Right lobe of liver (tissue), 4 donors: ENCODE data around the gene CDC42EP3.

ENCODE experiments used
- POLR2A ChIP-seq: fragments of 450-650 bp; IDR thresholded peaks from one replicate; pipeline ENCODE4 v1.6.1; 2017; ENCODE audit warnings: antibody characterized with exemption, mild to moderate bottlenecking
- TF ChIP-seq, protein P1 (sequence below), 4 donors: fragments of 200-600 bp in 3 of 4; fragments of 450-650 bp in 1 of 4; IDR thresholded peaks; one replicate each; pipeline versions ENCODE4 v1.5.1 to v1.8.0; 2016 to 2022; ENCODE audit warnings: antibody characterized with exemption in 4 of 4, mild to moderate bottlenecking in 2 of 4
- donor health status: DM: no; HTN: no; CAD: no.
- donor health status: DM: no; HTN: no; CAD: no.
- donor health status: DM: no; HTN: yes; CAD: no.

DNA sequence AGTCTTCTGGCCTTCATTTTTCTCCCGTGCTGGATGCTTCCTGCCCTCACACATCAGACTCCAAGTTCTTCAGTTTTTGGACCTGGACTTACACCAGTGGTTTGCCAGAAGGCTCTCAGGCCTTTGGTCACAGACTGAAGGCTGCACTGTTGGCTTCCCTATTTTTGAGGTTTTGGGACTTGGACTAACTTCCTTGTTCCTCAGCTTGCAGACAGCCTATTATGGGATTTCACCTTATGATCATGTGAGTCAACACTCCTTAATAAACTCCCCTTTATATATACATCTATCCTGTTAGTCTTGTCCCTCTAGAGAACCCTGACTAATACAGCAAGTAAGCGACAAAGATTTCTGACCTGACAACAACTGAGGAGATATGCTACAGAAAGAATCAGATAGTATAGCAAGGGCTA, 7.2 kb downstream of the CDC42EP3 start:
- TF ChIP-seq, protein P1, sequence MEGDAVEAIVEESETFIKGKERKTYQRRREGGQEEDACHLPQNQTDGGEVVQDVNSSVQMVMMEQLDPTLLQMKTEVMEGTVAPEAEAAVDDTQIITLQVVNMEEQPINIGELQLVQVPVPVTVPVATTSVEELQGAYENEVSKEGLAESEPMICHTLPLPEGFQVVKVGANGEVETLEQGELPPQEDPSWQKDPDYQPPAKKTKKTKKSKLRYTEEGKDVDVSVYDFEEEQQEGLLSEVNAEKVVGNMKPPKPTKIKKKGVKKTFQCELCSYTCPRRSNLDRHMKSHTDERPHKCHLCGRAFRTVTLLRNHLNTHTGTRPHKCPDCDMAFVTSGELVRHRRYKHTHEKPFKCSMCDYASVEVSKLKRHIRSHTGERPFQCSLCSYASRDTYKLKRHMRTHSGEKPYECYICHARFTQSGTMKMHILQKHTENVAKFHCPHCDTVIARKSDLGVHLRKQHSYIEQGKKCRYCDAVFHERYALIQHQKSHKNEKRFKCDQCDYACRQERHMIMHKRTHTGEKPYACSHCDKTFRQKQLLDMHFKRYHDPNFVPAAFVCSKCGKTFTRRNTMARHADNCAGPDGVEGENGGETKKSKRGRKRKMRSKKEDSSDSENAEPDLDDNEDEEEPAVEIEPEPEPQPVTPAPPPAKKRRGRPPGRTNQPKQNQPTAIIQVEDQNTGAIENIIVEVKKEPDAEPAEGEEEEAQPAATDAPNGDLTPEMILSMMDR (IDR thresholded peaks at IDR 0.05), result no peak
- TF ChIP-seq POLR2A, result no peak
